Fibroblast of villous mesenchyme (primary cell): ENCODE data around the gene RPL10A. TPM values are rescaled to one million over a fixed set of nuclear protein-coding genes. Genes with fewer than 3 reads are reported as not detected.

Experiments
- DNase-seq: peaks from one replicate; pipeline ENCODE4 v3.0.0-alpha.2; 2010; ENCODE audit warnings: low read depth
- H3K4me3 ChIP-seq: 2 replicates; pipeline ENCODE4 v1.5.1; 2011; ENCODE audit warnings: low read depth, mild to moderate bottlenecking, low read length
- CTCF ChIP-seq: IDR thresholded peaks from 2 replicates; pipeline ENCODE4 v1.5.1; 2012; ENCODE audit warnings: low read depth, mild to moderate bottlenecking, low read length; ENCODE audit not compliant: insufficient read depth
- total RNA-seq: library from RNA; depleted of rRNA; stranded (reverse); fragments of >200 nt; gene quantifications from 2 replicates; pipeline ENCODE4 v1.2.3, GENCODE V29; 2012

Gene RPL10A
- total RNA-seq, 1 donor, result 1,513 TPM

- DNase-seq, result no peak
- H3K4me3 ChIP-seq, result no peak overlapping the region
- no peak for TF ChIP-seq CTCF
Measured at GRCh38 chr6:35483490-35483889, 15.3 kb downstream of the RPL10A start.

GRCh38 chr6:35483893-35484645 is 15.9 kb downstream of the RPL10A start:
- no peak for TF ChIP-seq CTCF
- DNase-seq, result no peak
- H3K4me3 ChIP-seq, result no peak overlapping the region

GRCh38 chr6:35484921-35485392 is 16.8 kb downstream of the RPL10A start:
- TF ChIP-seq CTCF, result no peak
- DNase-seq, result peak; percentile 27
- H3K4me3 ChIP-seq, result no peak overlapping the region

- no peak for TF ChIP-seq CTCF
- H3K4me3 ChIP-seq, result no peak overlapping the region
- peak; percentile 64 for DNase-seq
Measured at GRCh38 chr6:35485402-35485877, 17.2 kb downstream of the RPL10A start.

- H3K4me3 ChIP-seq, result peak overlapping the region; percentile 18
- peak; percentile 82 for DNase-seq
- no peak for TF ChIP-seq CTCF
Measured at GRCh38 chr6:35486005-35486925, 18.1 kb downstream of the RPL10A start.

- H3K4me3 ChIP-seq, result no peak overlapping the region
- peak; percentile 76 for DNase-seq
- TF ChIP-seq CTCF, result no peak
Measured at GRCh38 chr6:35487658-35488516, 19.7 kb downstream of the RPL10A start.
